Calu3 (cell line): ENCODE results near the gene BCOR. TPM values are rescaled to one million over a fixed set of nuclear protein-coding genes. Genes with fewer than 3 reads are reported as not detected.

Source experiments
- BruUV-seq: library from RNA; stranded (reverse); fragments of 400-500 nt; replicated peaks from 2 replicates; lab custom pipeline; 2021; lab: Mats Ljungman, UMichigan
- CTCF ChIA-PET: fragments of 300-600 bp; sonication (Branson Sonifier 250); formaldehyde crosslinking; loops from one replicate; lab custom pipeline; 2022; ENCODE audit warnings: antibody characterized with exemption; lab: Charles Lee
- DNase-seq: peaks from one replicate; pipeline ENCODE4 v3.0.0; 2022
- H3K27ac Mint-ChIP-seq: one replicate; pipeline ENCODE4 v1.8.0; 2022; ENCODE audit warnings: mixed read lengths; ENCODE audit not compliant: unreplicated experiment
- H3K27me3 Mint-ChIP-seq: one replicate; pipeline ENCODE4 v1.8.0; 2022; ENCODE audit warnings: mixed read lengths; ENCODE audit not compliant: unreplicated experiment
- H3K36me3 Mint-ChIP-seq: one replicate; pipeline ENCODE4 v1.8.0; 2022; ENCODE audit warnings: mild to moderate bottlenecking, moderate library complexity, mixed read lengths; ENCODE audit not compliant: insufficient read depth, unreplicated experiment
- H3K4me1 Mint-ChIP-seq: one replicate; pipeline ENCODE4 v1.8.0; 2022; ENCODE audit warnings: mild to moderate bottlenecking, low read depth, mixed read lengths; ENCODE audit not compliant: unreplicated experiment
- H3K4me3 Mint-ChIP-seq: one replicate; pipeline ENCODE4 v1.8.0; 2022; ENCODE audit warnings: mild to moderate bottlenecking, low read depth, moderate library complexity, mixed read lengths; ENCODE audit not compliant: unreplicated experiment
- H3K9me3 Mint-ChIP-seq: one replicate; pipeline ENCODE4 v1.8.0; 2022; ENCODE audit warnings: low read depth, mixed read lengths; ENCODE audit not compliant: unreplicated experiment
- intact Hi-C: fragments of 100-400 bp; cut with micrococcal nuclease; formaldehyde crosslinking; loops from one replicate; pipeline ENCODE4 v1.10.0; 2022; ENCODE audit not compliant: unreplicated experiment
- total RNA-seq: library from RNA; stranded (reverse); gene quantifications from 2 replicates; pipeline ENCODE4 v1.2.3, GENCODE V29; 2022
- TF ChIP-seq, protein P1 (sequence below): fragments of 200-600 bp; IDR thresholded peaks from one replicate; pipeline ENCODE4 v1.8.0; 2022; ENCODE audit warnings: antibody characterized with exemption; ENCODE audit not compliant: unreplicated experiment

BCOR gene
- total RNA-seq, 1 experiment from 2014 or later: 21.1 TPM

DNA sequence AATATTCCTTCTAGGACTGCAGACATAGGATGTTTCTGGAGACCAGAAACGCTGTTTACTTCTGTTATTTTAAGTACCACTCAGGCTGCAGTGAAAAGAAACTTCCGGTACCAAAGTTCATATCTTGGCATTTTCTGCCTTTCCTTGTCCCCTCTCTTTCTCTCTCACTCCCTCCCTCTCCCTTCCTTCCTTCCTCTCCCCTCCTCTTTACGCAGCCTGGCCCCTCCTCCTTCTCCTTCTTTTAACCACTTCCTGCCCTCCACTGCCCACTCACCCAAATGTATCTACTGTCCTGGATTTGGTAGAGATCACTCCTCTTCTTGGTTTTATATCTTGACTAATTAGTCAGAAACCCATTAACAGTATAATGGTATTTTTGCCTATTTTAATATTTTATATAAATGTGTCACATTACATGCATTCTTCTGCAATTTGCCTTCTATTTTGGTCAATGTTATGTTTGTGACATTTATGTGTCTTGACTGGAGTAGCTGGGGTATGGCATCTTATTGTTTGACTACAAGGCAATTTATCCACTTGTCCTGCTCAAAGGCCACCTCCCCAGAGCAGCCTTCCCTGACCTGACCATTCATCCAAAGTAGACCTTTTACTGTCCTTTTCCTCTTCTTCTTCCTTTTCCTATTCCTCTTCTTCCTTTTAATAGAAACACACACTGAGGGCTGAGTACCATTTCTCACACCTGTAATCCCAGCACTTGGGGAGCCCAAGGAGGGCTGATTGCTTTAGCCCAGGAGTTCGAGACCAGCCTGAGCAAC, 56.9 kb downstream of the BCOR start:
- no peaks in the 10 kb centered on the region for H3K36me3 Mint-ChIP-seq
- H3K9me3 Mint-ChIP-seq: peaks cover 2% of the 10 kb centered on the region
- TF ChIP-seq, protein P1, sequence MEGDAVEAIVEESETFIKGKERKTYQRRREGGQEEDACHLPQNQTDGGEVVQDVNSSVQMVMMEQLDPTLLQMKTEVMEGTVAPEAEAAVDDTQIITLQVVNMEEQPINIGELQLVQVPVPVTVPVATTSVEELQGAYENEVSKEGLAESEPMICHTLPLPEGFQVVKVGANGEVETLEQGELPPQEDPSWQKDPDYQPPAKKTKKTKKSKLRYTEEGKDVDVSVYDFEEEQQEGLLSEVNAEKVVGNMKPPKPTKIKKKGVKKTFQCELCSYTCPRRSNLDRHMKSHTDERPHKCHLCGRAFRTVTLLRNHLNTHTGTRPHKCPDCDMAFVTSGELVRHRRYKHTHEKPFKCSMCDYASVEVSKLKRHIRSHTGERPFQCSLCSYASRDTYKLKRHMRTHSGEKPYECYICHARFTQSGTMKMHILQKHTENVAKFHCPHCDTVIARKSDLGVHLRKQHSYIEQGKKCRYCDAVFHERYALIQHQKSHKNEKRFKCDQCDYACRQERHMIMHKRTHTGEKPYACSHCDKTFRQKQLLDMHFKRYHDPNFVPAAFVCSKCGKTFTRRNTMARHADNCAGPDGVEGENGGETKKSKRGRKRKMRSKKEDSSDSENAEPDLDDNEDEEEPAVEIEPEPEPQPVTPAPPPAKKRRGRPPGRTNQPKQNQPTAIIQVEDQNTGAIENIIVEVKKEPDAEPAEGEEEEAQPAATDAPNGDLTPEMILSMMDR: no peak
- no TSS peak for BruUV-seq
- no peak overlapping the region for H3K27ac Mint-ChIP-seq
- intact Hi-C loops: no loop called here
- no peaks in the 10 kb centered on the region for H3K4me1 Mint-ChIP-seq
- H3K27me3 Mint-ChIP-seq: no peaks in the 10 kb centered on the region
- DNase-seq: no peak
- H3K4me3 Mint-ChIP-seq: no peak overlapping the region
- CTCF ChIA-PET: interaction anchor here (0.8 kb wide), 1 partner anchor 9 kb away, joined by 5 read pairs; no protein-coding TSS in a partner anchor

GRCh38 chrX:40039887-40040286, 57.9 kb downstream of the BCOR start:
- CTCF ChIA-PET: no interaction called here
- Mint-ChIP-seq H3K27me3 (no peaks in the 10 kb centered on the region), H3K27ac (no peak overlapping the region), H3K4me3 (no peak overlapping the region), H3K4me1 (no peaks in the 10 kb centered on the region), H3K36me3 (no peaks in the 10 kb centered on the region), H3K9me3 (peaks cover 2% of the 10 kb centered on the region)
- TF ChIP-seq, protein P1: no peak
- BruUV-seq: no TSS peak
- no peak for DNase-seq
- intact Hi-C loops: no loop called here

DNA sequence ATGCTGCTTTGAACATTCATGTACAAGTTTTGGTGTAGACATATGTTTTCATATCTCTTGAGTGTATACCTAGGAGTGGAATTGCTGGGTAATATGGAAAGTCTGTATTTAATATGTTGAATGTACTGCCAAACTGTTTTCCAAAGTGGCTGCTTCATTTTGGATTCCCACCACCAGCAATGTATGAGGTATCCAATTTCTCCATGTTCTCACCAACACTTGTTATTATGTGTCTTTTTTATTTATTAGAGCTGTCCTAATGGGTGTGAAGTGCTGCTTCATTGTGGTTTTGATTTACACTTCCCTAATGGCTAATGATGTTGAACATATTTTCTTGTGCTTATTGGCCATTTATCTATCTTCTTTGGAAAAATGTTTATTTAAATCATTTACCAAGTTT, 60.4 kb downstream of the BCOR start:
- TF ChIP-seq, protein P1: no peak
- no peaks in the 10 kb centered on the region for H3K36me3 Mint-ChIP-seq
- H3K27ac Mint-ChIP-seq: no peak overlapping the region
- no peaks in the 10 kb centered on the region for H3K27me3 Mint-ChIP-seq
- H3K4me1 Mint-ChIP-seq: no peaks in the 10 kb centered on the region
- H3K9me3 Mint-ChIP-seq: no peaks in the 10 kb centered on the region
- intact Hi-C loops: no loop called here
- BruUV-seq: no TSS peak
- CTCF ChIA-PET: no interaction called here
- H3K4me3 Mint-ChIP-seq: no peak overlapping the region
- DNase-seq: no peak

DNA sequence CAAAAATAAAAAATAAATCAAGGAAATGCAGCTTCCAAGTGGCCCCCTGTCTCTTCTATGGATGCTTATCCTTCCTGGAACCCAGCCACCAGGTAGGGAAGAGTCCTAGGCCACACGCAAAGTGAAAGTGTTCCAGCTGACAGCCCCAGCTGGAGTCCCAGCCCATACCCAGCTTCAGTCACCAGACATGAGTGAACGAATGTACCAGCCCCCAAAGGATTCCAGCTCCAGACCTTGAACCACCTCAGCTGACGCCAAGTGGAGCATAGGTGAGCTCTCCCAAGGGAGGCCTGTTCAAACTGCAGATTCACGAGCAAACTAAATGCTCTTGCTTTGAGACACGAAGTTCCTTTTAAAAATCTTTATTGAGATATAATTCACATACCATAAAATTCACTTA, 62.0 kb downstream of the BCOR start:
- H3K4me1 Mint-ChIP-seq: no peaks in the 10 kb centered on the region
- BruUV-seq: no TSS peak
- H3K27me3 Mint-ChIP-seq: no peaks in the 10 kb centered on the region
- H3K4me3 Mint-ChIP-seq: no peak overlapping the region
- no peaks in the 10 kb centered on the region for H3K9me3 Mint-ChIP-seq
- no peak for DNase-seq
- H3K36me3 Mint-ChIP-seq: no peaks in the 10 kb centered on the region
- TF ChIP-seq, protein P1: no peak
- CTCF ChIA-PET: interaction anchor here (0.5 kb wide), 1 partner anchor 40 kb away, joined by 4 read pairs; no protein-coding TSS in a partner anchor
- H3K27ac Mint-ChIP-seq: no peak overlapping the region
- intact Hi-C loops: no loop called here
